Activated CD4-positive, alpha-beta T cell treated with anti-CD3 and anti-CD28 coated beads, Interleukin-2, Interleukin-4, amounts not matched to agents 100 ng/mL and 50 ng/mL, durations not matched to agents 16 hours and 8 hours (primary cell): ENCODE results near the gene TAP2.
"Not testable (repeated sequence)": the region's sequence is repeated elsewhere in the genome, so short reads cannot be mapped to it uniquely, and the experiment has no call there.

Experiments
- DNase-seq: peaks from one replicate; pipeline ENCODE4 v3.0.0-alpha.2; 2020; ENCODE audit warnings: low spot score

Gene TAP2

DNA sequence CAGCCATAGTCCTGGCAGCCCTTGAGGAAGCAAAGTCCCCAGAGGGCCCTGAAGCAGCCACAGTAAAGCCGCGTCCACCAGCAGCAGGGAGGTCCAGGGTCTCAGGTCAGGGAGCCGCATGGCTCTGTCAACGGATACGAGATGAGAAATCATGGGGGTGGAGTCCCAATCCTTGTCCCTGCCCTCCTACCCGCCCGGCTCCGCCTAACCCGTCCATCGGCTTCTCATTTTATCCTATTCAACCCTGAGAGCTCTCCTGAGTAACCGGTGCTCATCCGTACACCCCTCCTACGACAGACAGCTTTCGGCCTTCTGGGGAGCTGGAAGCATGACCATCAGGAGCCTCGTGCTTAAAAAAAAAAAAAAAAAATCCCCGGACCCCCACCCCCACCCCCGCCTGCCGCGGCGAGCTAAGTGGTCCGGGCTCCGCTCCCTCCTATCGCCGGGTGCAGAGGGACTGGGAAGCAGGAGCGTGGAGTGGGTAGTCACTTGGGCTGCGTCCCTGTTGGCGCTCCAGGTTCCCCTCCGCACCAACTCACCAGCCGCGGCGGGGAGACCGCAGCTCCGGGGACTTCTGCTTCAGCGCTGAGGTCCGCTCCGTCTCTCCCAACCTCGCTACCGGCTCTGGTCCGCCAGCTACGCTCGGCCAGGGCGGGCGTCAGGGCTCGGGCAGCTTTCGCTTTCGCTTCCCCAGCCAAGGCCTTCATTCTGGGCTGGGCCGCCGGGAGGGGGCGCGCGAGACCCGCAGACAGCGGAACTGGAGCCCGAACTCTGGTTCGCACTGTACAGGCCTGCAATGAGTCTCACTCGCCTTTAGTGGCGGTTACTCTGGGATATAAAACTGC lies at the start of gene TAP2:
TAP2 (minus strand) TSS at position 626 of the 845 bp plus-strand sequence; CDS start at position 120, 506 bp downstream.
- peak; percentile 98 for DNase-seq

GRCh38 chr6:32887616-32888015 lies 49.1 kb upstream of the TAP2 start:
- no peak for DNase-seq

GRCh38 chr6:32886681-32887383 lies 48.3 kb upstream of the TAP2 start:
- DNase-seq = no peak

GRCh38 chr6:32885698-32886286 lies 47.3 kb upstream of the TAP2 start:
- DNase-seq = peak; percentile 71

- DNase-seq = no peak
Observed at GRCh38 chr6:32883789-32884188, 45.2 kb upstream of the TAP2 start.

- no peak for DNase-seq
Observed at GRCh38 chr6:32882879-32883250, 44.3 kb upstream of the TAP2 start.

- not testable (repeated sequence) for DNase-seq
Observed at GRCh38 chr6:32880962-32881361, 42.4 kb upstream of the TAP2 start.

DNA sequence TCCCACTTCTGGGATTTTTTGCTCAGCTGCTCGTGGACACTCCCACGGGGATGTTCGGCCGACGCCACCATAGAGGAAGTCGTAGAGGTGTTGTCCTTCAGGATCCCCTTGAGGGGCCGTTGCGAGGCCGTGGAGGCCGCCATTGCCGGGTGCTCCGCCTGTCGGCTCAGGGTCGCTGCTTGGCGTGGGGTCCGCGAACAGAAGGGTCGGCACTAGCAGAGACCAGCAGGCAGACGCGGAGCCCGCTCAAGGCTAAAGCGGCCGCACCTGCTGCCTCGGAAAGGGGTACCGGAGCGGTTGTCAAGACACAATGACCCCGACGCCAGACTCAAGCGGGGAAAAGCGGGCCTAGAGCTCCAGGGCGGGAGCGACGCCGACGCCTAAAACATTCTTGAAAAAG lies 41.2 kb upstream of the TAP2 start:
- DNase-seq = no peak

- no peak for DNase-seq
Observed at GRCh38 chr6:32876603-32877002, 38.1 kb upstream of the TAP2 start.

DNA sequence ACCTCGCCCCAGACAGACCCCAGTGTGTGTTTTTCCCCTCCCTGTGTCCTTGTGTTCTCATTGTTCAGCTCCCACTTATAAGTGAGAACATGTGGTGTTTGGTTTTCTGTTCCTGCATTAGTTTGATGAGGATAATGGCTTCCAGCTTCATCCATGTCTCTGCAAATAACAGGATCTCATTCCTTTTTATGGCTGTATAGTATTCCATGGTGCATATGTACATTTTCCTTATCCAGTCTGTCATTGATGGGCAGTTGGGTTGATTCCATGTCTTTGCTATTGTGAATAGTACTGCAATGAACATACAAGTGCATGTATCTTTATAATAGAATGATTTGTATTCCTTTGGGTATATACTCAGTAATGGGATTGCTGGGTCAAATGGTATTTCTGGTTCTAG lies 35.4 kb upstream of the TAP2 start:
- not testable (repeated sequence) for DNase-seq

DNA sequence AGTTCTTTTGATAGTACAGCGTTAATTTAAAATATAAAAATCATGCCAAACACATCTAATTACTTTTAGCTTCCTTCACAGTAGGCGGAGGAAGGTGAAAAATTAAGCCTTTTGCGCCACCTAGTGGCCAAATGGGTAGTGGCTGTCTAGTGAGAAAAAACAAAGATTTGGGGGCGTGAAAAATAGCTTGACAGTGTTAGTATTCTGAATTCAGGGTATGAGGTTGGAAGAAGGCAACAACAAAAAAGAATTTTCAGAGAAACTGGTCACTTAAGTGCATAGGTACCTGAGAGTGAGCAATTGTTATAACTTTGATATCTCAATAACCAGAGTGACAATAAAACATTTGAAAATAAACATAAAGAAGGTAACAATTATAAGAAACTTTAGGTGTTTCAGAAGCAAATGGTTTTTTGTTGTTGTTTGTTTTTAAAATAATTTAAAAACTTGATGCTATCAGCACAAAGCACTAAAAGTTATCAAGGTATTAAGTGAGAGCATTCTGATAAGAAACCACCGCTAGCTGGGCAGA lies 29.8 kb upstream of the TAP2 start:
- peak; percentile 84 for DNase-seq

GRCh38 chr6:32867554-32868256 lies 29.2 kb upstream of the TAP2 start:
- DNase-seq = no peak

DNA sequence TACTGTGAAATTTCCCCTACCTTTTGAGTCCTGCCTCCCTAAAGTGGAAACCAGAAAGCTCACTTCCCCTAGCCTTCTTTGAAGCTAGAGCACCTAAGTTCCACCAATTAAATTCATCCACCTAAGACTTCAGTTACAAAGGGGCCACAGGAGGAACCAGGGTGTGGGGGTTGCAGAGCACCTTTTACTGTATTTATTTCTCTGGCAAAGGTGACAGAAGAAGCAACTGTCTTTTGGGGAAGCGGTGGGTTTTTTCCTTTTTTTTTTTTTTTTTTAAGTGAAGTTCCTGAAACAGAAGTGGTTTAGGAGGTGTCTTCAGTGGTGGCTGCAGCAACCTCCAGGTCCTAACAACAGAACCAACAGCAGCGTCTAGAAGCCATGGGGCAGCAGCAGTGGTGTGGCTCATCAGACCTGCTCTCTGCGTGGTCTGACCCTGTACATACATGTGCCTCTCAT lies 28.5 kb upstream of the TAP2 start:
- DNase-seq = no peak

DNA sequence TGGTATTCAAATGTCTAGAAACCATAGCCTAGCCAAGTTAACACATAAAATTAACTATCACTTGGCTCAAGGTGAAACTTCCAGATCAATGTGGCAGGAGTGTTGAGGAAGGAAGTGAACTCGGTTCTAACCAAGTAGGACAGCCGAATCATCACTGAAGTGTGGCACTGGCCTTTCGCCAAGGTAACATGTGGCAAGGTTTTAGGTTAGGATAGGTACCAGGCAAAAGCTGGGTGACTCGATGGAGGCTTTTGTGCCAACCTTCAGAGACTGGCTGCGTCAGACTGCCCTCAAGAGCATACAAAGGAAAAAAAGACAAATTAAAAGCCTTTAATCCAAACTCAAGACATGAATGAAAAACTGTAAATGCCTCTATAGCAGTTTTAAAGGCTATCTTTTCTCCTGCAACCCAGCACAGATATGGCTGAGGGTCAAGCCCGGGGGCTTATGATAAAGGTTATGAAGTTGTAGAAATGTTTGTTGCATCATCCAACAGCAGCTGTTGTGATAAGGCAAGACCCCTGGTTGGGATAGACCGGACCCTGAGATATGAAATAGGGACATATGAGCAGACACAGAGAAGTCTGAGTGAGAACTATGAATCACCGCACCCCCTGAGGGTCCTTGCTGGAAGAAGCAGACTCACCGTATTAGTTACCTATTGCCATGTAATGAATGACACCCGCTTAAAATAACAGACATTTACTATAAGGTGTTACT lies 27.3 kb upstream of the TAP2 start:
- DNase-seq = no peak

DNA sequence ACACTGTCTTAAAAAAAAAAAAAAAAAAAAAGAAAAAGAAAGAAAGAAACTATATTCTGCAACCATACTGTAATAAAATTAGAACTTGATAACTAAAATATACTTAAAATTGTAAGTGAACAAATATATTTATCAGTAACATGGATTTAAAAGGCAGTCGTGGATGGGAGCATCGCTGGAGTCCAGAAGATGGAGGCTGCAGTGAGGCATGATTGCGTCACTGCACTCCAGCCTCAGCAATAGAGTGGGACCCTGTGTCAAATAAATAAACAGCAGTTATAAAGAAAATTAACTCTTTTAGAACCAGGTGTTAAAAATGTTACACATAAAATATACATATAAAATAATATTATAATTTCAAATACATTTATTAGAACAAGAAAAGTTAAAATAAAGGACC lies 24.2 kb upstream of the TAP2 start:
- DNase-seq = no peak

- no peak for DNase-seq
Observed at GRCh38 chr6:32860674-32861073, 22.1 kb upstream of the TAP2 start.

- no peak for DNase-seq
Observed at GRCh38 chr6:32858194-32858593, 19.7 kb upstream of the TAP2 start.

- DNase-seq = no peak
Observed at GRCh38 chr6:32857156-32857891, 18.8 kb upstream of the TAP2 start.

DNA sequence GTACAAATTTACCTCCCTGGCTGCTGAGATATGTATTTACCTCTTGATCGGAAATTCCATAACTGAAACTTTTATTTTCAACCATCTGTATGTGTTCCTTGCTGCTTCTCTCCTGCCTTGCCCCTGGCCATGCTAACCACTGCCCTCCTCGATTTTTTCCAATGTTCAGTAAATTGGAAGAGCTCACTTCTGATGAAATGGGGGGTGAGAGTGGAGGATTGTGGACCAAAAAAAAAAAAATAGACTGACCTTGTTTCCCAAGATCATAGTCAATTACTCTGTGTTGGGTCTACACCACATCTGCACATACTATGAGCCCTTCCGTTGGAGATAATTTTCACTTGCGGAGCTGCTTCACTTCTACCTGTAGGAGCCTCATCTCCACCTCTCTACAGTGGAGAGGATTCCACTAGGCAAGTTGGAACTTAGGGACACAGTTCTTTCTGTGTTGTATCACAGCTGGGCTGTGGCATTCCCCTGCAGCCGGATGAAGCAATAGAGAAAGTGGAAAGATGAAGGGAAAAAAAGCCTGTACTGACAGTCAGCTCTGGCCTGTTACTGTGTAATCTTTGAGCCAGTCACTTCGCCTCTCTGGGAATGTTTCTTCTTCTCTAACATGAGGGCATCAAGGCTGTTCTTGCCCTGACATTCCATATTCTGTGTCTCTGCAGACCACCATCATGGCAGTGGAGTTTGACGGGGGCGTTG lies 17.1 kb upstream of the TAP2 start:
- DNase-seq = no peak
